Endothelial cell of umbilical vein (primary cell): ENCODE results near the gene MYL5. TPM values are rescaled to one million over a fixed set of nuclear protein-coding genes. Genes with fewer than 3 reads are reported as not detected.

Experiments used
- BruUV-seq: library from RNA; stranded (reverse); fragments of 400-500 nt; replicated peaks from 2 replicates; lab custom pipeline; 2021; lab: Mats Ljungman, UMichigan
- CTCF ChIA-PET: fragments of 300-600, 350-600 bp; sonication (Branson Sonifier 250); formaldehyde crosslinking; loops from one replicate; lab custom pipeline; 2021; ENCODE audit warnings: antibody characterized with exemption, inconsistent platforms; lab: Charles Lee
- POLR2A ChIA-PET: fragments of 300-600, 350-600 bp; sonication (Branson Sonifier 250); formaldehyde crosslinking; loops from one replicate; lab custom pipeline; 2021; ENCODE audit warnings: antibody characterized with exemption, inconsistent platforms; lab: Charles Lee
- DNase-seq: peaks from one replicate; pipeline ENCODE4 v3.0.0-alpha.2; 2011; ENCODE audit warnings: low read depth, low spot score
- FAIRE-seq: peaks from 2 replicates; lab custom pipeline; 2011; peaks lifted over from hg19 to GRCh38; lab: Jason Lieb, UNC
- H2AFZ ChIP-seq: 2 replicates; pipeline ENCODE4 v1.6.0; 2012; ENCODE audit warnings: low read depth, low read length, control low read depth, inconsistent platforms
- H3K27ac ChIP-seq: 2 replicates; pipeline ENCODE4 v1.5.1; 2011; ENCODE audit warnings: low read depth, mild to moderate bottlenecking, control low read depth, low read length, moderate library complexity; ENCODE audit not compliant: insufficient read depth
- H3K27me3 ChIP-seq, 2 experiments: 2 replicates each; pipeline versions ENCODE4 v1.6.0 to v1.6.1; 2011; ENCODE audit warnings: low read length in 2 of 2, mixed read lengths in 1 of 2; ENCODE audit not compliant: control insufficient read depth in 2 of 2, insufficient read depth in 2 of 2
- H3K36me3 ChIP-seq, 2 experiments: 2 replicates in 1 of 2; 3 replicates in 1 of 2; pipeline ENCODE4 v1.5.1; 2011; ENCODE audit warnings: low read length in 2 of 2, mild to moderate bottlenecking in 1 of 2, moderate library complexity in 1 of 2; ENCODE audit not compliant: control insufficient read depth in 2 of 2, insufficient read depth in 2 of 2; ENCODE audit errors: extremely low read depth in 1 of 2
- H3K4me1 ChIP-seq: 3 replicates; pipeline ENCODE4 v1.5.1; 2011; ENCODE audit warnings: mild to moderate bottlenecking, low read length; ENCODE audit not compliant: control insufficient read depth, insufficient read depth; ENCODE audit errors: extremely low read depth
- H3K4me2 ChIP-seq: 2 replicates; pipeline ENCODE4 v1.6.1; 2011; ENCODE audit warnings: low read length, control low read depth, mixed read lengths; ENCODE audit not compliant: insufficient read depth
- H3K4me3 ChIP-seq, 3 experiments: fragments of 200-600 bp in 1 of 3; sonication (generic), shearing (Covaris generic) in 1 of 3; replicated peaks in 1 of 3; 2 replicates each; pipeline ENCODE4 v1.5.1; 2011 to 2016; ENCODE audit warnings: control low read depth in 3 of 3, low read length in 3 of 3, mild to moderate bottlenecking in 2 of 3, inconsistent platforms in 1 of 3, low read depth in 1 of 3, moderate library complexity in 1 of 3; ENCODE audit not compliant: insufficient read depth in 1 of 3
- H3K79me2 ChIP-seq: 2 replicates; pipeline ENCODE4 v1.6.0; 2012; ENCODE audit warnings: low read length, inconsistent platforms; ENCODE audit not compliant: control insufficient read depth, insufficient read depth
- H3K9ac ChIP-seq: replicated peaks from 2 replicates; pipeline ENCODE3; 2011; ENCODE audit warnings: low read length, control low read depth; ENCODE audit not compliant: insufficient read depth; ENCODE audit errors: extremely low read depth
- H3K9me1 ChIP-seq: replicated peaks from 3 replicates; pipeline ENCODE4 v1.6.0; 2011; ENCODE audit warnings: mild to moderate bottlenecking, low read length; ENCODE audit not compliant: control insufficient read depth, insufficient read depth; ENCODE audit errors: extremely low read depth
- H3K9me3 ChIP-seq: replicated peaks from 2 replicates; pipeline ENCODE4 v1.5.1; 2012; ENCODE audit warnings: low read length, inconsistent platforms; ENCODE audit not compliant: control insufficient read depth, insufficient read depth
- H4K20me1 ChIP-seq: replicated peaks from 2 replicates; pipeline ENCODE3; 2011; ENCODE audit warnings: mild to moderate bottlenecking, low read length; ENCODE audit not compliant: control insufficient read depth, insufficient read depth; ENCODE audit errors: extremely low read depth
- CTCF ChIP-seq, 2 donors: IDR thresholded peaks; 1 replicate in 1 of 2; 2 replicates in 1 of 2; pipeline ENCODE4 v1.5.1; 2011; ENCODE audit warnings: low read length in 2 of 2, mild to moderate bottlenecking in 2 of 2, moderate library complexity in 2 of 2, control low read depth in 1 of 2, inconsistent platforms in 1 of 2, low read depth in 1 of 2; ENCODE audit not compliant: insufficient read depth in 1 of 2; ENCODE audit errors: extremely low read depth in 1 of 2
- EZH2 ChIP-seq: IDR thresholded peaks from 2 replicates; pipeline ENCODE4 v1.6.1; 2012; ENCODE audit warnings: borderline replicate concordance, low read depth, mild to moderate bottlenecking, moderate library complexity, low read length, inconsistent platforms; ENCODE audit not compliant: severe bottlenecking
- FOS ChIP-seq: IDR thresholded peaks from 2 replicates; pipeline ENCODE4 v1.6.1; 2011; ENCODE audit warnings: mild to moderate bottlenecking, low read length, moderate library complexity, borderline replicate concordance; ENCODE audit not compliant: insufficient read depth
- GATA2 ChIP-seq: IDR thresholded peaks from 2 replicates; pipeline ENCODE4 v1.7.0; 2011; ENCODE audit warnings: low read depth, mild to moderate bottlenecking, moderate library complexity, mixed read lengths, low read length; ENCODE audit not compliant: insufficient read length, insufficient read depth
- JUN ChIP-seq: IDR thresholded peaks from 2 replicates; pipeline ENCODE4 v1.6.1; 2011; ENCODE audit warnings: borderline replicate concordance, low read depth; ENCODE audit not compliant: insufficient read length, insufficient read depth
- MAX ChIP-seq: IDR thresholded peaks from 2 replicates; pipeline ENCODE4 v1.6.1; 2011; ENCODE audit not compliant: insufficient read depth, insufficient read length
- MYC ChIP-seq: IDR thresholded peaks from one replicate; pipeline ENCODE4 v1.6.1; 2011; ENCODE audit warnings: mild to moderate bottlenecking, low read depth, low read length
- POLR2A ChIP-seq: IDR thresholded peaks from 2 replicates; pipeline ENCODE4 v1.6.1; 2012; ENCODE audit warnings: low read depth, mild to moderate bottlenecking, control low read depth, low read length
- POLR2AphosphoS5 ChIP-seq: IDR thresholded peaks from 2 replicates; pipeline ENCODE4 v1.6.1; 2012; ENCODE audit warnings: low read depth, mild to moderate bottlenecking, control low read depth, low read length, moderate library complexity; ENCODE audit not compliant: insufficient read depth
- dilution Hi-C: fragments of 300-500 bp; cut with MboI; formaldehyde crosslinking; loops from one replicate; pipeline ENCODE4 v1.15.0; 2019; ENCODE audit warnings: low sequenced_read_pairs; ENCODE audit not compliant: extremely low pct_ligation_motif_present
- intact Hi-C: fragments of 100-400 bp; cut with micrococcal nuclease; formaldehyde crosslinking; loops from one replicate; pipeline ENCODE4 v1.10.0; 2022
- polyA plus RNA-seq, 4 experiments: library from polyadenylated mRNA; depleted of rRNA in 3 of 4; stranded (reverse) in 3 of 4; unstranded in 1 of 4; fragments of >200 nt; gene quantifications; 2 replicates each; pipeline versions ENCODE4 v1.2.1 to v1.2.3, GENCODE V29; 2011 to 2012; ENCODE audit warnings: missing spikeins in 1 of 4
- total RNA-seq: library from RNA; stranded (reverse); gene quantifications from 2 replicates; pipeline ENCODE4 v1.2.3, GENCODE V29; 2021

The MYL5 gene
- total and polyA plus RNA-seq, 2 donors (not counting 3 experiments of a cell fraction or from before 2014, with no cell fraction given) = 12.3 to 13.4 TPM

GRCh38 chr4:665751-666435 is 8.4 kb upstream of the MYL5 start:
- TF ChIP-seq MAX (no peak), CTCF (IDR thresholded peaks at IDR 0.05; ENCODE audit: extremely low read depth in 1 of 2, insufficient read depth in 1 of 2, low read depth in 1 of 2, low read length in 2 of 2) (no peak), GATA2 (no peak), MYC (no peak), JUN (no peak), FOS (no peak), POLR2AphosphoS5 (no peak), EZH2 (no peak), POLR2A (no peak)
- Histone ChIP-seq H2AFZ (no peak overlapping the region), H3K9me3 (no peaks in the 10 kb centered on the region), H3K27me3 (peaks cover 0 to 5% of the 10 kb centered on the region in 2 experiments), H3K4me1 (no peaks in the 10 kb centered on the region), H4K20me1 (no peaks in the 10 kb centered on the region), H3K9ac (no peak overlapping the region), H3K79me2 (no peaks in the 10 kb centered on the region), H3K4me3 (no peak overlapping the region), H3K4me2 (no peak overlapping the region), H3K27ac (no peak overlapping the region), H3K36me3 (no peaks in the 10 kb centered on the region), H3K9me1 (no peaks in the 10 kb centered on the region)
- CTCF ChIA-PET = no interaction called here
- no peak for DNase-seq
- POLR2A ChIA-PET = no interaction called here
- dilution Hi-C loops = no loop called here
- intact Hi-C loops = no loop called here
- FAIRE-seq = no peak
- no TSS peak for BruUV-seq
